ENCODE results near the gene ZIC4.

ZIC4 gene

GRCh38 chr3:147404800-147405230, 1.5 kb downstream of the ZIC4 start:
- DNase-seq (ENCODE audit: low read depth): no peak

GRCh38 chr3:147404000-147404799, 2.1 kb downstream of the ZIC4 start:
- DNase-seq (ENCODE audit: low read depth): no peak

GRCh38 chr3:147403511-147403910, 2.8 kb downstream of the ZIC4 start:
- no peak for DNase-seq (ENCODE audit: low read depth)

GRCh38 chr3:147402159-147402558, 4.2 kb downstream of the ZIC4 start:
- no peak for DNase-seq (ENCODE audit: low read depth)

- no peak for DNase-seq (ENCODE audit: low read depth)
Measured at GRCh38 chr3:147401421-147401820, 4.9 kb downstream of the ZIC4 start.

- no peak for DNase-seq (ENCODE audit: low read depth)
Measured at GRCh38 chr3:147400999-147401398, 5.3 kb downstream of the ZIC4 start.

GRCh38 chr3:147400111-147400510, 6.2 kb downstream of the ZIC4 start:
- DNase-seq (ENCODE audit: low read depth): no peak

GRCh38 chr3:147398813-147399534, 7.4 kb downstream of the ZIC4 start:
- DNase-seq (ENCODE audit: low read depth): no peak

- DNase-seq (ENCODE audit: low read depth): no peak
Measured at GRCh38 chr3:147397875-147398812, 8.2 kb downstream of the ZIC4 start.

GRCh38 chr3:147397155-147397874, 9.0 kb downstream of the ZIC4 start:
- DNase-seq (ENCODE audit: low read depth): no peak

- DNase-seq (ENCODE audit: low read depth): no peak
Measured at GRCh38 chr3:147396712-147397046, 9.7 kb downstream of the ZIC4 start.

- DNase-seq (ENCODE audit: low read depth): no peak
Measured at GRCh38 chr3:147395899-147396711, 10.2 kb downstream of the ZIC4 start.

GRCh38 chr3:147394884-147395225, 11.5 kb downstream of the ZIC4 start:
- DNase-seq (ENCODE audit: low read depth): no peak

- no peak for DNase-seq (ENCODE audit: low read depth)
Measured at GRCh38 chr3:147393943-147394883, 12.1 kb downstream of the ZIC4 start.

- DNase-seq (ENCODE audit: low read depth): no peak
Measured at GRCh38 chr3:147393261-147393942, 12.9 kb downstream of the ZIC4 start.

GRCh38 chr3:147392625-147392946, 13.8 kb downstream of the ZIC4 start:
- no peak for DNase-seq (ENCODE audit: low read depth)

- DNase-seq (ENCODE audit: low read depth): no peak
Measured at GRCh38 chr3:147391781-147392624, 14.3 kb downstream of the ZIC4 start.
